ENCODE results near the gene GATAD2A.
"Not testable (repeated sequence)": the region's sequence is repeated elsewhere in the genome, so short reads cannot be mapped to it uniquely, and the experiment has no call there.

Gene GATAD2A

GRCh38 chr19:19452243-19453124 is 47.0 kb downstream of the GATAD2A start:
- Histone ChIP-seq H3K4me3 (ENCODE audit: low read length) (no peak overlapping the region), H2AFZ (ENCODE audit: low read depth, low read length) (no peak overlapping the region), H3K27ac (ENCODE audit: low read length) (no peak overlapping the region), H3K79me2 (ENCODE audit: low read length) (peaks cover 95% of the 10 kb centered on the region), H3K9me3 (ENCODE audit: insufficient read depth, low read length) (no peaks in the 10 kb centered on the region), H3K4me2 (ENCODE audit: low read length) (no peak overlapping the region), H3K4me1 (ENCODE audit: low read length) (no peaks in the 10 kb centered on the region), H3K9ac (ENCODE audit: low read length) (no peak overlapping the region), H3K27me3 (ENCODE audit: low read depth, low read length) (no peaks in the 10 kb centered on the region), H4K20me1 (ENCODE audit: insufficient read depth, low read length) (peaks cover 79% of the 10 kb centered on the region), H3K36me3 (replicated peaks; ENCODE audit: low read depth, low read length) (peaks cover 14% of the 10 kb centered on the region)
- TF ChIP-seq CTCF (IDR thresholded peaks at IDR 0.05; ENCODE audit: low read depth, low read length) (no peak), EZH2phosphoT487 (IDR thresholded peaks at IDR 0.05; ENCODE audit: low read depth) (no peak)

GRCh38 chr19:19453125-19453454 is 47.6 kb downstream of the GATAD2A start:
- H3K36me3 ChIP-seq (replicated peaks; ENCODE audit: low read depth, low read length), result peaks cover 14% of the 10 kb centered on the region

GRCh38 chr19:19455166-19455919 is 49.9 kb downstream of the GATAD2A start:
- H4K20me1 ChIP-seq (ENCODE audit: insufficient read depth, low read length), result peaks cover 81% of the 10 kb centered on the region
- H3K79me2 ChIP-seq (ENCODE audit: low read length), result peaks cover 95% of the 10 kb centered on the region
- H3K27ac ChIP-seq (ENCODE audit: low read length); H3K9ac ChIP-seq (ENCODE audit: low read length); H3K27me3 ChIP-seq (ENCODE audit: low read depth, low read length); H3K4me3 ChIP-seq (ENCODE audit: low read length); H2AFZ ChIP-seq (ENCODE audit: low read depth, low read length); H3K9me3 ChIP-seq (ENCODE audit: insufficient read depth, low read length); H3K4me2 ChIP-seq (ENCODE audit: low read length): not testable (repeated sequence)
- H3K4me1 ChIP-seq (ENCODE audit: low read length), result peaks cover 28% of the 10 kb centered on the region
- peaks cover 10% of the 10 kb centered on the region for H3K36me3 ChIP-seq (replicated peaks; ENCODE audit: low read depth, low read length)

More at GRCh38 chr19:19453125-19453454, 47.6 kb downstream of the GATAD2A start:
- Histone ChIP-seq H3K4me2 (ENCODE audit: low read length) (no peak overlapping the region), H3K79me2 (ENCODE audit: low read length) (peaks cover 95% of the 10 kb centered on the region), H3K9ac (ENCODE audit: low read length) (no peak overlapping the region), H4K20me1 (ENCODE audit: insufficient read depth, low read length) (peaks cover 78% of the 10 kb centered on the region), H3K27ac (ENCODE audit: low read length) (no peak overlapping the region), H3K9me3 (ENCODE audit: insufficient read depth, low read length) (no peaks in the 10 kb centered on the region), H3K27me3 (ENCODE audit: low read depth, low read length) (no peaks in the 10 kb centered on the region), H3K4me1 (ENCODE audit: low read length) (peaks cover 5% of the 10 kb centered on the region), H3K4me3 (ENCODE audit: low read length) (no peak overlapping the region), H2AFZ (ENCODE audit: low read depth, low read length) (no peak overlapping the region)
- TF ChIP-seq CTCF (IDR thresholded peaks at IDR 0.05; ENCODE audit: low read depth, low read length) (no peak), EZH2phosphoT487 (IDR thresholded peaks at IDR 0.05; ENCODE audit: low read depth) (no peak)

GRCh38 chr19:19457671-19458070 is 52.2 kb downstream of the GATAD2A start:
- peaks cover 10% of the 10 kb centered on the region for H3K36me3 ChIP-seq (replicated peaks; ENCODE audit: low read depth, low read length)
- peaks cover 96% of the 10 kb centered on the region for H3K79me2 ChIP-seq (ENCODE audit: low read length)
- peaks cover 30% of the 10 kb centered on the region for H3K4me1 ChIP-seq (ENCODE audit: low read length)
- H2AFZ ChIP-seq (ENCODE audit: low read depth, low read length), result no peak overlapping the region
- TF ChIP-seq EZH2phosphoT487 (IDR thresholded peaks at IDR 0.05; ENCODE audit: low read depth) (no peak), CTCF (IDR thresholded peaks at IDR 0.05; ENCODE audit: low read depth, low read length) (no peak)
- H3K4me3 ChIP-seq (ENCODE audit: low read length), result no peak overlapping the region
- no peak overlapping the region for H3K9ac ChIP-seq (ENCODE audit: low read length)
- H3K27me3 ChIP-seq (ENCODE audit: low read depth, low read length), result no peaks in the 10 kb centered on the region
- H3K9me3 ChIP-seq (ENCODE audit: insufficient read depth, low read length), result no peaks in the 10 kb centered on the region
- no peak overlapping the region for H3K27ac ChIP-seq (ENCODE audit: low read length)
- peaks cover 84% of the 10 kb centered on the region for H4K20me1 ChIP-seq (ENCODE audit: insufficient read depth, low read length)
- no peak overlapping the region for H3K4me2 ChIP-seq (ENCODE audit: low read length)
